BLaER1 (cell line): Measurements from ENCODE around the gene EXOG.

Experiments
- H3K27ac ChIP-seq: shearing (Covaris generic); formaldehyde crosslinking; 2 replicates; pipeline ENCODE4 v1.8.1; 2022
- H3K27me3 ChIP-seq: shearing (Covaris generic); formaldehyde crosslinking; 2 replicates; pipeline ENCODE4 v1.8.1; 2022
- H3K36me3 ChIP-seq: shearing (Covaris generic); formaldehyde crosslinking; 2 replicates; pipeline ENCODE4 v1.8.1; 2022
- H3K4me1 ChIP-seq: shearing (Covaris generic); formaldehyde crosslinking; 2 replicates; pipeline ENCODE4 v1.8.1; 2022
- H3K4me2 ChIP-seq: shearing (Covaris generic); formaldehyde crosslinking; 2 replicates; pipeline ENCODE4 v1.8.1; 2022
- H3K4me3 ChIP-seq: shearing (Covaris generic); formaldehyde crosslinking; 2 replicates; pipeline ENCODE4 v1.8.1; 2022
- H3K9ac ChIP-seq: shearing (Covaris generic); formaldehyde crosslinking; 2 replicates; pipeline ENCODE4 v1.8.1; 2022
- H3K9me3 ChIP-seq: shearing (Covaris generic); formaldehyde crosslinking; 2 replicates; pipeline ENCODE4 v1.8.1; 2022
- H4K20me1 ChIP-seq: shearing (Covaris generic); formaldehyde crosslinking; 2 replicates; pipeline ENCODE4 v1.8.1; 2022
- Cebpa-rat ChIP-seq: shearing (Covaris generic); IDR thresholded peaks from 2 replicates; pipeline ENCODE4 v1.8.1; 2022

The EXOG gene

GRCh38 chr3:38480093-38480445, 16.1 kb upstream of the EXOG start:
- TF ChIP-seq Cebpa-rat: no peak
- Histone ChIP-seq H3K4me2 (no peak overlapping the region), H3K27ac (no peak overlapping the region), H3K36me3 (peaks cover 85% of the 10 kb centered on the region), H4K20me1 (peaks cover 66% of the 10 kb centered on the region), H3K9me3 (no peaks in the 10 kb centered on the region), H3K9ac (no peak overlapping the region), H3K4me3 (no peak overlapping the region), H3K27me3 (no peaks in the 10 kb centered on the region), H3K4me1 (peaks cover 11% of the 10 kb centered on the region; the same call in 1 of the 2 replicates)

GRCh38 chr3:38480930-38481329, 15.2 kb upstream of the EXOG start:
- Histone ChIP-seq H3K4me3 (no peak overlapping the region), H3K9me3 (no peaks in the 10 kb centered on the region), H3K9ac (no peak overlapping the region), H4K20me1 (peaks cover 58% of the 10 kb centered on the region), H3K36me3 (peaks cover 92% of the 10 kb centered on the region), H3K4me1 (peaks cover 6% of the 10 kb centered on the region; the same call in 1 of the 2 replicates), H3K27me3 (no peaks in the 10 kb centered on the region), H3K4me2 (no peak overlapping the region), H3K27ac (no peak overlapping the region)
- TF ChIP-seq Cebpa-rat: no peak

- Histone ChIP-seq H3K9me3 (no peaks in the 10 kb centered on the region), H3K36me3 (peaks cover 95% of the 10 kb centered on the region), H3K4me2 (no peak overlapping the region), H3K4me3 (no peak overlapping the region), H3K4me1 (peaks cover 9% of the 10 kb centered on the region; the same call in 1 of the 2 replicates), H3K9ac (no peak overlapping the region), H3K27ac (no peak overlapping the region), H3K27me3 (no peaks in the 10 kb centered on the region), H4K20me1 (peaks cover 49% of the 10 kb centered on the region)
- TF ChIP-seq Cebpa-rat: no peak
Measured at GRCh38 chr3:38482951-38483350, 13.2 kb upstream of the EXOG start.

- Histone ChIP-seq H3K9ac (no peak overlapping the region), H3K4me1 (peaks cover 9% of the 10 kb centered on the region; the same call in 1 of the 2 replicates), H4K20me1 (peaks cover 24% of the 10 kb centered on the region; the same call in 1 of the 2 replicates), H3K27me3 (no peaks in the 10 kb centered on the region), H3K36me3 (peaks cover 78% of the 10 kb centered on the region), H3K9me3 (no peaks in the 10 kb centered on the region), H3K27ac (no peak overlapping the region), H3K4me2 (no peak overlapping the region), H3K4me3 (no peak overlapping the region)
- no peak for TF ChIP-seq Cebpa-rat
Measured at GRCh38 chr3:38487323-38487722, 8.8 kb upstream of the EXOG start.

- Histone ChIP-seq H3K9ac (no peak overlapping the region), H3K27me3 (no peaks in the 10 kb centered on the region), H3K36me3 (peaks cover 62% of the 10 kb centered on the region), H3K4me2 (no peak overlapping the region), H4K20me1 (peaks cover 22% of the 10 kb centered on the region; the same call in 1 of the 2 replicates), H3K27ac (no peak overlapping the region), H3K4me1 (peaks cover 9% of the 10 kb centered on the region; the same call in 1 of the 2 replicates), H3K9me3 (no peaks in the 10 kb centered on the region), H3K4me3 (no peak overlapping the region)
- TF ChIP-seq Cebpa-rat: no peak
Measured at GRCh38 chr3:38488949-38489348, 7.2 kb upstream of the EXOG start.

GRCh38 chr3:38489766-38490165, 6.4 kb upstream of the EXOG start:
- H3K27ac ChIP-seq: no peak overlapping the region
- no peaks in the 10 kb centered on the region for H3K9me3 ChIP-seq
- peaks cover 17% of the 10 kb centered on the region; the same call in 1 of the 2 replicates for H4K20me1 ChIP-seq
- H3K4me1 ChIP-seq: 0 out of 2 replicates have a peak, but pooled peaks cover 9% of the 10 kb centered on the region
- TF ChIP-seq Cebpa-rat: no peak
- H3K4me3 ChIP-seq: no peak overlapping the region
- no peaks in the 10 kb centered on the region for H3K27me3 ChIP-seq
- H3K4me2 ChIP-seq: no peak overlapping the region
- H3K36me3 ChIP-seq: peaks cover 55% of the 10 kb centered on the region
- no peak overlapping the region for H3K9ac ChIP-seq

- no peaks in the 10 kb centered on the region for H3K9me3 ChIP-seq
- TF ChIP-seq Cebpa-rat: no peak
- peaks cover 17% of the 10 kb centered on the region; the same call in 1 of the 2 replicates for H4K20me1 ChIP-seq
- H3K4me1 ChIP-seq: 0 out of 2 replicates have a peak, but pooled peaks cover 9% of the 10 kb centered on the region
- no peak overlapping the region for H3K27ac ChIP-seq
- peaks cover 48% of the 10 kb centered on the region for H3K36me3 ChIP-seq
- H3K27me3 ChIP-seq: no peaks in the 10 kb centered on the region
- H3K9ac ChIP-seq: no peak overlapping the region
- no peak overlapping the region for H3K4me3 ChIP-seq
- H3K4me2 ChIP-seq: no peak overlapping the region
Measured at GRCh38 chr3:38490281-38491030, 5.7 kb upstream of the EXOG start.

- no peak overlapping the region for H3K4me2 ChIP-seq
- H3K36me3 ChIP-seq: peaks cover 42% of the 10 kb centered on the region
- H3K4me3 ChIP-seq: no peak overlapping the region
- H3K9me3 ChIP-seq: no peaks in the 10 kb centered on the region
- no peak overlapping the region for H3K27ac ChIP-seq
- peaks cover 17% of the 10 kb centered on the region; the same call in 1 of the 2 replicates for H4K20me1 ChIP-seq
- H3K4me1 ChIP-seq: 0 out of 2 replicates have a peak, but pooled peaks cover 9% of the 10 kb centered on the region
- TF ChIP-seq Cebpa-rat: no peak
- H3K9ac ChIP-seq: no peak overlapping the region
- no peaks in the 10 kb centered on the region for H3K27me3 ChIP-seq
Measured at GRCh38 chr3:38491215-38491614, 4.9 kb upstream of the EXOG start.

GRCh38 chr3:38493031-38493430, 3.1 kb upstream of the EXOG start:
- H3K4me1 ChIP-seq: peaks cover 12% of the 10 kb centered on the region
- peaks cover 5% of the 10 kb centered on the region; the same call in 1 of the 2 replicates for H4K20me1 ChIP-seq
- H3K4me2 ChIP-seq: no peak overlapping the region
- no peaks in the 10 kb centered on the region for H3K9me3 ChIP-seq
- H3K4me3 ChIP-seq: no peak overlapping the region
- H3K9ac ChIP-seq: no peak overlapping the region
- H3K27ac ChIP-seq: no peak overlapping the region
- TF ChIP-seq Cebpa-rat: no peak
- H3K27me3 ChIP-seq: no peaks in the 10 kb centered on the region
- H3K36me3 ChIP-seq: peaks cover 25% of the 10 kb centered on the region

- H3K9ac ChIP-seq: peak overlapping the region; percentile 86
Measured at GRCh38 chr3:38497031-38497430, 891 bp downstream of the EXOG start.

More at GRCh38 chr3:38497031-38497430, 891 bp downstream of the EXOG start:
- Histone ChIP-seq H3K4me3 (peak overlapping the region; percentile 78), H3K4me2 (peak overlapping the region; percentile 82), H4K20me1 (no peaks in the 10 kb centered on the region), H3K36me3 (peaks cover 24% of the 10 kb centered on the region), H3K27ac (peak overlapping the region; percentile 83; the same call in 1 of the 2 replicates), H3K4me1 (peaks cover 12% of the 10 kb centered on the region), H3K9me3 (no peaks in the 10 kb centered on the region), H3K27me3 (no peaks in the 10 kb centered on the region)
- TF ChIP-seq Cebpa-rat: no peak
